ENCODE results near the gene APOBEC3G.

DNA sequence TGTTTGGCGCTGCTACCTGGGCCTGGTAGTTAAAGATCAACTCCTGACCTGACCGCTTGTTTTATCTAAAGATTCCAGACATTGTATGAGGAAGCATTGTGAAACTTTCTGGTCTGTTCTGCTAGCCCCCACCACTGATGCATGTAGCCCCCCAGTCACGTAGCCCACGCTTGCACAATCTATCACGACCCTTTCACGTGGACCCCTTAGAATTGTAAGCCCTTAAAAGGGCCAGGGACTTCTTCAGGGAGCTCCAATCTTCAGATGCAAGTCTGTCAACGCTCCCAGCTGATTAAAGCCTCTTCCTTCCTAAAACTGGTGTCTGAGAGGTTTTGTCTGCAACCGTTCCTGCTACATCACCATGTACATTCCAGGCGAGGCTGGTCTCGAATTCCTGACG is 21.4 kb upstream of the APOBEC3G start:
- TF ChIP-seq POLR2A (IDR thresholded peaks at IDR 0.05; ENCODE audit: extremely low read depth, insufficient read length) = no peak
- TF ChIP-seq, protein P1, sequence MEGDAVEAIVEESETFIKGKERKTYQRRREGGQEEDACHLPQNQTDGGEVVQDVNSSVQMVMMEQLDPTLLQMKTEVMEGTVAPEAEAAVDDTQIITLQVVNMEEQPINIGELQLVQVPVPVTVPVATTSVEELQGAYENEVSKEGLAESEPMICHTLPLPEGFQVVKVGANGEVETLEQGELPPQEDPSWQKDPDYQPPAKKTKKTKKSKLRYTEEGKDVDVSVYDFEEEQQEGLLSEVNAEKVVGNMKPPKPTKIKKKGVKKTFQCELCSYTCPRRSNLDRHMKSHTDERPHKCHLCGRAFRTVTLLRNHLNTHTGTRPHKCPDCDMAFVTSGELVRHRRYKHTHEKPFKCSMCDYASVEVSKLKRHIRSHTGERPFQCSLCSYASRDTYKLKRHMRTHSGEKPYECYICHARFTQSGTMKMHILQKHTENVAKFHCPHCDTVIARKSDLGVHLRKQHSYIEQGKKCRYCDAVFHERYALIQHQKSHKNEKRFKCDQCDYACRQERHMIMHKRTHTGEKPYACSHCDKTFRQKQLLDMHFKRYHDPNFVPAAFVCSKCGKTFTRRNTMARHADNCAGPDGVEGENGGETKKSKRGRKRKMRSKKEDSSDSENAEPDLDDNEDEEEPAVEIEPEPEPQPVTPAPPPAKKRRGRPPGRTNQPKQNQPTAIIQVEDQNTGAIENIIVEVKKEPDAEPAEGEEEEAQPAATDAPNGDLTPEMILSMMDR (IDR thresholded peaks at IDR 0.05; ENCODE audit: low read depth, low read length) = no peak

Measured in NB4 (cell line).